A549 (cell line): ENCODE measurements around the gene BASP1.

Experiments
- CHD2 ChIP-seq: fragments of 150-350 bp; IDR thresholded peaks from 2 replicates; pipeline ENCODE4 v1.6.1; 2014; ENCODE audit warnings: low read length; ENCODE audit not compliant: partially characterized antibody
- CTCF ChIP-seq: fragments of >200 bp; sonication (Bioruptor Twin); formaldehyde crosslinking; IDR thresholded peaks from 3 replicates; pipeline ENCODE4 v1.5.1; 2016
- NR3C1 ChIP-seq: fragments of >200 bp; sonication (Bioruptor Twin); formaldehyde crosslinking; IDR thresholded peaks from 3 replicates; pipeline ENCODE4 v1.6.1; 2017
- POLR2A ChIP-seq: IDR thresholded peaks from 2 replicates; pipeline ENCODE4 v1.6.1; 2012; ENCODE audit warnings: mild to moderate bottlenecking, low read length
- TF ChIP-seq, protein P1 (sequence below): IDR thresholded peaks from 2 replicates; pipeline ENCODE4 v1.6.1; 2012
- TF ChIP-seq, protein P2 (sequence below): fragments of >200 bp; sonication (Bioruptor Twin); formaldehyde crosslinking; IDR thresholded peaks from 2 replicates; pipeline ENCODE4 v1.6.1; 2016
- TF ChIP-seq, protein P3 (sequence below): fragments of 200-600 bp; sonication (generic); IDR thresholded peaks from 2 replicates; pipeline ENCODE4 v1.6.1; 2016; ENCODE audit warnings: antibody characterized with exemption, mild to moderate bottlenecking, moderate library complexity
- TF ChIP-seq, protein P4 (sequence below): fragments of 450-650 bp; IDR thresholded peaks from 2 replicates; pipeline ENCODE4 v1.6.1; 2014; ENCODE audit warnings: antibody characterized with exemption

GRCh38 chr5:17230191-17230590, 12.8 kb downstream of the BASP1 start:
- TF ChIP-seq, protein P1, sequence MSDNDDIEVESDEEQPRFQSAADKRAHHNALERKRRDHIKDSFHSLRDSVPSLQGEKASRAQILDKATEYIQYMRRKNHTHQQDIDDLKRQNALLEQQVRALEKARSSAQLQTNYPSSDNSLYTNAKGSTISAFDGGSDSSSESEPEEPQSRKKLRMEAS = no peak
- TF ChIP-seq, protein P2, sequence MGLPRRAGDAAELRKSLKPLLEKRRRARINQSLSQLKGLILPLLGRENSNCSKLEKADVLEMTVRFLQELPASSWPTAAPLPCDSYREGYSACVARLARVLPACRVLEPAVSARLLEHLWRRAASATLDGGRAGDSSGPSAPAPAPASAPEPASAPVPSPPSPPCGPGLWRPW = no peak
- TF ChIP-seq CTCF (no peak), POLR2A (no peak), NR3C1 (no peak), CHD2 (no peak)
- TF ChIP-seq, protein P3, sequence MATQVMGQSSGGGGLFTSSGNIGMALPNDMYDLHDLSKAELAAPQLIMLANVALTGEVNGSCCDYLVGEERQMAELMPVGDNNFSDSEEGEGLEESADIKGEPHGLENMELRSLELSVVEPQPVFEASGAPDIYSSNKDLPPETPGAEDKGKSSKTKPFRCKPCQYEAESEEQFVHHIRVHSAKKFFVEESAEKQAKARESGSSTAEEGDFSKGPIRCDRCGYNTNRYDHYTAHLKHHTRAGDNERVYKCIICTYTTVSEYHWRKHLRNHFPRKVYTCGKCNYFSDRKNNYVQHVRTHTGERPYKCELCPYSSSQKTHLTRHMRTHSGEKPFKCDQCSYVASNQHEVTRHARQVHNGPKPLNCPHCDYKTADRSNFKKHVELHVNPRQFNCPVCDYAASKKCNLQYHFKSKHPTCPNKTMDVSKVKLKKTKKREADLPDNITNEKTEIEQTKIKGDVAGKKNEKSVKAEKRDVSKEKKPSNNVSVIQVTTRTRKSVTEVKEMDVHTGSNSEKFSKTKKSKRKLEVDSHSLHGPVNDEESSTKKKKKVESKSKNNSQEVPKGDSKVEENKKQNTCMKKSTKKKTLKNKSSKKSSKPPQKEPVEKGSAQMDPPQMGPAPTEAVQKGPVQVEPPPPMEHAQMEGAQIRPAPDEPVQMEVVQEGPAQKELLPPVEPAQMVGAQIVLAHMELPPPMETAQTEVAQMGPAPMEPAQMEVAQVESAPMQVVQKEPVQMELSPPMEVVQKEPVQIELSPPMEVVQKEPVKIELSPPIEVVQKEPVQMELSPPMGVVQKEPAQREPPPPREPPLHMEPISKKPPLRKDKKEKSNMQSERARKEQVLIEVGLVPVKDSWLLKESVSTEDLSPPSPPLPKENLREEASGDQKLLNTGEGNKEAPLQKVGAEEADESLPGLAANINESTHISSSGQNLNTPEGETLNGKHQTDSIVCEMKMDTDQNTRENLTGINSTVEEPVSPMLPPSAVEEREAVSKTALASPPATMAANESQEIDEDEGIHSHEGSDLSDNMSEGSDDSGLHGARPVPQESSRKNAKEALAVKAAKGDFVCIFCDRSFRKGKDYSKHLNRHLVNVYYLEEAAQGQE = no peak
- TF ChIP-seq, protein P4, sequence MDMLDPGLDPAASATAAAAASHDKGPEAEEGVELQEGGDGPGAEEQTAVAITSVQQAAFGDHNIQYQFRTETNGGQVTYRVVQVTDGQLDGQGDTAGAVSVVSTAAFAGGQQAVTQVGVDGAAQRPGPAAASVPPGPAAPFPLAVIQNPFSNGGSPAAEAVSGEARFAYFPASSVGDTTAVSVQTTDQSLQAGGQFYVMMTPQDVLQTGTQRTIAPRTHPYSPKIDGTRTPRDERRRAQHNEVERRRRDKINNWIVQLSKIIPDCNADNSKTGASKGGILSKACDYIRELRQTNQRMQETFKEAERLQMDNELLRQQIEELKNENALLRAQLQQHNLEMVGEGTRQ = no peak
